ENCODE data around the gene RPGRIP1L.
A peak's percentile ranks its signal among the peaks of the same experiment; 100 is the strongest.

The RPGRIP1L gene

DNA sequence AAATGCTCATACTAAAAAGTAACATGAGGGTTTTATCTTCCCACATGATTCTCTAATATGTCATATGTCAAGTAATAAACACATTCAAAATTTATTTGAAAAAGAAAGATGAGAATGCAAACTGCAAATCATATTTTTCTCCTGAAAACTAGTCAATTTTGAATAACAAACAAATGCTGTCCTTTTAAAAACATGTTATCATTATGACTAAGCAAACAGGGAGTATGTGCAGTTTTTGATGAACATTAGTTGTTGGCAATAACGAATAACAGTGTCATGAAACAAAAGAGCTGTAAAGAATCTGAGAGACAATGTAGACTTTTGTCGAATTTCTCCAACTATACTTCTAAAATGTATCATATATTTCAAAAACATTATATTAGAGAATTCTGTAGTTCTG, 34.8 kb downstream of the RPGRIP1L start:
- Histone ChIP-seq H3K79me1 (ENCODE audit: low read length) (no peaks in the 10 kb centered on the region), H4K8ac (ENCODE audit: low read depth, low read length) (no peak overlapping the region), H4K91ac (ENCODE audit: low read depth, low read length) (no peak overlapping the region), H3K79me2 (ENCODE audit: control insufficient read depth, insufficient read depth, low read length, poor library complexity) (no peaks in the 10 kb centered on the region), H3K18ac (ENCODE audit: low read length) (no peak overlapping the region), H3K4ac (ENCODE audit: low read depth, low read length) (no peak overlapping the region), H3K4me3 (ENCODE audit: low read depth, low read length) (no peak overlapping the region), H3K4me2 (ENCODE audit: low read length) (no peak overlapping the region), H3K27ac (ENCODE audit: low read depth, low read length) (no peak overlapping the region), H3K9ac (ENCODE audit: low read length) (no peak overlapping the region), H2BK120ac (ENCODE audit: insufficient read depth, low read length, poor library complexity) (no peak overlapping the region), H3K4me1 (ENCODE audit: control insufficient read depth in 1 of 2, insufficient read depth in 2 of 2, low read length in 2 of 2) (no peaks in the 10 kb centered on the region), H2AK5ac (ENCODE audit: low read length) (no peak overlapping the region), H3K23ac (ENCODE audit: low read length) (no peak overlapping the region), H2AFZ (ENCODE audit: insufficient read depth, low read length, poor library complexity) (no peak overlapping the region), H3K9me3 (ENCODE audit: insufficient read depth, low read depth, low read length) (no peaks in the 10 kb centered on the region), H4K12ac (ENCODE audit: low read depth, low read length) (no peak overlapping the region), H2BK12ac (ENCODE audit: low read length) (no peak overlapping the region), H2BK5ac (ENCODE audit: low read depth, low read length, poor library complexity) (no peak overlapping the region), H3K27me3 (ENCODE audit: insufficient read depth, low read length) (no peaks in the 10 kb centered on the region), H3K14ac (ENCODE audit: low read length) (no peak overlapping the region), H3K36me3 (ENCODE audit: control insufficient read depth in 1 of 2, insufficient read depth in 2 of 2, low read length in 2 of 2) (no peaks in the 10 kb centered on the region)
- DNase-seq: no peak
- no CpG with 5 or more reads among the region's 2 CpGs for WGBS (ENCODE audit: extremely low coverage, insufficient coverage, insufficient read length)

- Histone ChIP-seq H3K4me3 (ENCODE audit: low read depth, low read length) (no peak overlapping the region), H3K79me1 (ENCODE audit: low read length) (no peaks in the 10 kb centered on the region), H3K4me1 (ENCODE audit: control insufficient read depth in 1 of 2, insufficient read depth in 2 of 2, low read length in 2 of 2) (no peaks in the 10 kb centered on the region), H2AK5ac (ENCODE audit: low read length) (no peak overlapping the region), H3K18ac (ENCODE audit: low read length) (no peak overlapping the region), H3K23ac (ENCODE audit: low read length) (no peak overlapping the region), H4K91ac (ENCODE audit: low read depth, low read length) (no peak overlapping the region), H3K27me3 (ENCODE audit: insufficient read depth, low read length) (no peaks in the 10 kb centered on the region), H3K9ac (ENCODE audit: low read length) (no peak overlapping the region), H3K27ac (ENCODE audit: low read depth, low read length) (no peak overlapping the region), H3K4ac (ENCODE audit: low read depth, low read length) (no peak overlapping the region), H2BK120ac (ENCODE audit: insufficient read depth, low read length, poor library complexity) (no peak overlapping the region), H2AFZ (ENCODE audit: insufficient read depth, low read length, poor library complexity) (no peak overlapping the region), H2BK5ac (ENCODE audit: low read depth, low read length, poor library complexity) (no peak overlapping the region), H3K4me2 (ENCODE audit: low read length) (no peak overlapping the region), H3K36me3 (ENCODE audit: control insufficient read depth in 1 of 2, insufficient read depth in 2 of 2, low read length in 2 of 2) (no peaks in the 10 kb centered on the region), H3K79me2 (ENCODE audit: control insufficient read depth, insufficient read depth, low read length, poor library complexity) (no peaks in the 10 kb centered on the region), H3K14ac (ENCODE audit: low read length) (no peak overlapping the region), H2BK12ac (ENCODE audit: low read length) (no peak overlapping the region), H4K12ac (ENCODE audit: low read depth, low read length) (no peak overlapping the region), H3K9me3 (ENCODE audit: insufficient read depth, low read depth, low read length) (no peaks in the 10 kb centered on the region), H4K8ac (ENCODE audit: low read depth, low read length) (no peak overlapping the region)
- DNase-seq: no peak
- no CpG with 5 or more reads among the region's 3 CpGs for WGBS (ENCODE audit: extremely low coverage, insufficient coverage, insufficient read length)
Measured at GRCh38 chr16:53666786-53667415, 36.8 kb downstream of the RPGRIP1L start.

- WGBS (ENCODE audit: extremely low coverage, insufficient coverage, insufficient read length): no CpG with 5 or more reads among the region's 7 CpGs
- no peak overlapping the region for H3K4ac ChIP-seq (ENCODE audit: low read depth, low read length)
Measured at GRCh38 chr16:53664724-53665345, 38.8 kb downstream of the RPGRIP1L start.

DNA sequence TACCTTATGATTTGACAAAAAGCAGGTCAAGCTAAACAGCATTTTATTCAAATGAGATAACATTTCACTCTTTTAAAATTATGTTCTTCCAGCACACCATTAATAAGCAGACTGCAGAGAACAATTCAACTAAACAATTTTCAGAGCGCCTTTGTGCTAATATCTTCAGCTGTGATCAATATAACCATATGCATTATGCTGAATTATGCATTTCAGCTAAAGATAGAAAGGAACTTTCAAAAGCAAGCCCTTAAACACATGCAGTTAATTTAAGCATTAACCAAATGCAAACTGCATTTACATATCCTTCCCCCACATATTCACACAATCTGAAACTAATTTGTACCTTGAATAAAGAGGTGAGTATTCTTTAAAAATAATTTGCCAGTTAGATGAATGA, 41.6 kb downstream of the RPGRIP1L start:
- no peaks in the 10 kb centered on the region for H3K4me1 ChIP-seq (ENCODE audit: control insufficient read depth in 1 of 2, insufficient read depth in 2 of 2, low read length in 2 of 2)
- H3K9ac ChIP-seq (ENCODE audit: low read length): no peak overlapping the region
- no peaks in the 10 kb centered on the region for H3K79me1 ChIP-seq (ENCODE audit: low read length)
- no peak overlapping the region for H2BK5ac ChIP-seq (ENCODE audit: low read depth, low read length, poor library complexity)
- H3K27me3 ChIP-seq (ENCODE audit: insufficient read depth, low read length): no peaks in the 10 kb centered on the region
- DNase-seq: no peak
- H3K79me2 ChIP-seq (ENCODE audit: control insufficient read depth, insufficient read depth, low read length, poor library complexity): no peaks in the 10 kb centered on the region
- H3K4ac ChIP-seq (ENCODE audit: low read depth, low read length): no peak overlapping the region
- H2BK120ac ChIP-seq (ENCODE audit: insufficient read depth, low read length, poor library complexity): no peak overlapping the region
- H4K8ac ChIP-seq (ENCODE audit: low read depth, low read length): no peak overlapping the region
- WGBS (ENCODE audit: extremely low coverage, insufficient coverage, insufficient read length): no CpG with 5 or more reads among the region's 1 CpG
- H3K4me2 ChIP-seq (ENCODE audit: low read length): no peak overlapping the region
- H4K91ac ChIP-seq (ENCODE audit: low read depth, low read length): no peak overlapping the region
- no peak overlapping the region for H3K18ac ChIP-seq (ENCODE audit: low read length)
- H3K36me3 ChIP-seq (ENCODE audit: control insufficient read depth in 1 of 2, insufficient read depth in 2 of 2, low read length in 2 of 2): no peaks in the 10 kb centered on the region
- H3K9me3 ChIP-seq (ENCODE audit: insufficient read depth, low read depth, low read length): no peaks in the 10 kb centered on the region
- H3K14ac ChIP-seq (ENCODE audit: low read length): no peak overlapping the region
- H2AK5ac ChIP-seq (ENCODE audit: low read length): no peak overlapping the region
- H4K12ac ChIP-seq (ENCODE audit: low read depth, low read length): no peak overlapping the region
- no peak overlapping the region for H3K27ac ChIP-seq (ENCODE audit: low read depth, low read length)
- no peak overlapping the region for H3K23ac ChIP-seq (ENCODE audit: low read length)
- no peak overlapping the region for H2AFZ ChIP-seq (ENCODE audit: insufficient read depth, low read length, poor library complexity)
- no peak overlapping the region for H2BK12ac ChIP-seq (ENCODE audit: low read length)
- H3K4me3 ChIP-seq (ENCODE audit: low read depth, low read length): no peak overlapping the region

More at GRCh38 chr16:53664724-53665345, 38.8 kb downstream of the RPGRIP1L start:
- no peak overlapping the region for H3K4me3 ChIP-seq (ENCODE audit: low read depth, low read length)
- no peak overlapping the region for H2BK120ac ChIP-seq (ENCODE audit: insufficient read depth, low read length, poor library complexity)
- no peak overlapping the region for H4K12ac ChIP-seq (ENCODE audit: low read depth, low read length)
- no peak overlapping the region for H4K91ac ChIP-seq (ENCODE audit: low read depth, low read length)
- no peak overlapping the region for H2AFZ ChIP-seq (ENCODE audit: insufficient read depth, low read length, poor library complexity)
- no peak overlapping the region for H3K14ac ChIP-seq (ENCODE audit: low read length)
- H3K36me3 ChIP-seq (ENCODE audit: control insufficient read depth in 1 of 2, insufficient read depth in 2 of 2, low read length in 2 of 2): no peaks in the 10 kb centered on the region
- no peak overlapping the region for H2BK12ac ChIP-seq (ENCODE audit: low read length)
- no peak overlapping the region for H3K9ac ChIP-seq (ENCODE audit: low read length)
- H3K4me2 ChIP-seq (ENCODE audit: low read length): no peak overlapping the region
- no peak overlapping the region for H3K23ac ChIP-seq (ENCODE audit: low read length)
- no peak overlapping the region for H4K8ac ChIP-seq (ENCODE audit: low read depth, low read length)
- peak in 1 of 2 donors; percentile 1 for DNase-seq
- no peak overlapping the region for H2BK5ac ChIP-seq (ENCODE audit: low read depth, low read length, poor library complexity)
- H3K27me3 ChIP-seq (ENCODE audit: insufficient read depth, low read length): no peaks in the 10 kb centered on the region
- H3K79me2 ChIP-seq (ENCODE audit: control insufficient read depth, insufficient read depth, low read length, poor library complexity): no peaks in the 10 kb centered on the region
- H2AK5ac ChIP-seq (ENCODE audit: low read length): no peak overlapping the region
- no peaks in the 10 kb centered on the region for H3K9me3 ChIP-seq (ENCODE audit: insufficient read depth, low read depth, low read length)
- H3K18ac ChIP-seq (ENCODE audit: low read length): no peak overlapping the region
- H3K79me1 ChIP-seq (ENCODE audit: low read length): no peaks in the 10 kb centered on the region
- no peaks in the 10 kb centered on the region for H3K4me1 ChIP-seq (ENCODE audit: control insufficient read depth in 1 of 2, insufficient read depth in 2 of 2, low read length in 2 of 2)
- no peak overlapping the region for H3K27ac ChIP-seq (ENCODE audit: low read depth, low read length)
